OCI-LY1 (cell line): ENCODE measurements around the gene TPO.

Source experiments
- H2AFZ ChIP-seq: fragments of 200-600 bp; sonication (generic), shearing (Covaris generic); 2 replicates; pipeline ENCODE4 v1.6.0; 2014; ENCODE audit warnings: antibody characterized with exemption, mild to moderate bottlenecking, low read length
- H3F3A ChIP-seq: fragments of 200-600 bp; sonication (generic), shearing (Covaris generic); 2 replicates; pipeline ENCODE4 v1.6.0; 2014; ENCODE audit warnings: mild to moderate bottlenecking, antibody characterized with exemption, low read length, moderate library complexity; ENCODE audit not compliant: insufficient read depth
- H3K27ac ChIP-seq: fragments of 200-600 bp; sonication (generic); 2 replicates; pipeline ENCODE4 v1.5.1; 2014; ENCODE audit warnings: low read length, mixed run types, mild to moderate bottlenecking, low read depth; ENCODE audit not compliant: poor library complexity, severe bottlenecking
- H3K27me3 ChIP-seq: fragments of 200-600 bp; sonication (generic); 2 replicates; pipeline ENCODE4 v1.6.0; 2014; ENCODE audit warnings: antibody characterized with exemption, mild to moderate bottlenecking, low read length, moderate library complexity; ENCODE audit not compliant: insufficient read depth
- H3K36me3 ChIP-seq: fragments of 200-600 bp; sonication (generic); 2 replicates; pipeline ENCODE4 v1.6.1; 2014; ENCODE audit warnings: mild to moderate bottlenecking, antibody characterized with exemption, low read length, moderate library complexity, mixed read lengths; ENCODE audit not compliant: insufficient read depth
- H3K4me1 ChIP-seq: fragments of 200-600 bp; sonication (generic); 2 replicates; pipeline ENCODE4 v1.5.1; 2014; ENCODE audit warnings: mild to moderate bottlenecking, low read length, moderate library complexity; ENCODE audit not compliant: insufficient read depth, severe bottlenecking
- H3K4me2 ChIP-seq: fragments of 200-600 bp; sonication (generic), shearing (Covaris generic); 2 replicates; pipeline ENCODE4 v1.6.1; 2014; ENCODE audit warnings: low read length
- H3K4me3 ChIP-seq: fragments of 200-600 bp; sonication (generic); 2 replicates; pipeline ENCODE4 v1.5.1; 2014; ENCODE audit warnings: low read length, low read depth, mild to moderate bottlenecking, mixed read lengths; ENCODE audit not compliant: poor library complexity, severe bottlenecking
- H3K79me2 ChIP-seq: fragments of 200-600 bp; shearing (Covaris generic); 2 replicates; pipeline ENCODE4 v1.6.1; 2016; ENCODE audit warnings: mixed run types, low read length, mixed read lengths; ENCODE audit not compliant: insufficient read depth
- H3K9ac ChIP-seq: fragments of 200-600 bp; sonication (generic), shearing (Covaris generic); 2 replicates; pipeline ENCODE4 v1.6.1; 2014; ENCODE audit warnings: mild to moderate bottlenecking, low read length, mixed read lengths
- H3K9me2 ChIP-seq: fragments of 200-600 bp; sonication (generic), shearing (Covaris generic); 2 replicates; pipeline ENCODE4 v1.6.1; 2014; ENCODE audit warnings: low read depth, mild to moderate bottlenecking, low read length, mixed read lengths
- H3K9me3 ChIP-seq: fragments of 200-600 bp; shearing (Covaris generic); 2 replicates; pipeline ENCODE4 v1.6.1; 2014; ENCODE audit warnings: low read length, mixed read lengths
- H4K20me1 ChIP-seq: fragments of 200-600 bp; sonication (generic), shearing (Covaris generic); 2 replicates; pipeline ENCODE4 v1.6.0; 2016; ENCODE audit warnings: mild to moderate bottlenecking, low read length; ENCODE audit not compliant: insufficient read depth
- CTCF ChIP-seq: fragments of 200-600 bp; sonication (generic), shearing (Covaris generic); IDR thresholded peaks from 2 replicates; pipeline ENCODE4 v1.5.1; 2017; ENCODE audit warnings: mild to moderate bottlenecking, antibody characterized with exemption, low read length, moderate library complexity, mixed read lengths
- EZH2 ChIP-seq: fragments of 200-600 bp; sonication (generic), shearing (Covaris generic); IDR thresholded peaks from 2 replicates; pipeline ENCODE4 v1.8.0; 2017; ENCODE audit warnings: borderline replicate concordance, mixed run types, mild to moderate bottlenecking, antibody characterized with exemption, low read length, moderate library complexity, mixed read lengths

The TPO gene

DNA sequence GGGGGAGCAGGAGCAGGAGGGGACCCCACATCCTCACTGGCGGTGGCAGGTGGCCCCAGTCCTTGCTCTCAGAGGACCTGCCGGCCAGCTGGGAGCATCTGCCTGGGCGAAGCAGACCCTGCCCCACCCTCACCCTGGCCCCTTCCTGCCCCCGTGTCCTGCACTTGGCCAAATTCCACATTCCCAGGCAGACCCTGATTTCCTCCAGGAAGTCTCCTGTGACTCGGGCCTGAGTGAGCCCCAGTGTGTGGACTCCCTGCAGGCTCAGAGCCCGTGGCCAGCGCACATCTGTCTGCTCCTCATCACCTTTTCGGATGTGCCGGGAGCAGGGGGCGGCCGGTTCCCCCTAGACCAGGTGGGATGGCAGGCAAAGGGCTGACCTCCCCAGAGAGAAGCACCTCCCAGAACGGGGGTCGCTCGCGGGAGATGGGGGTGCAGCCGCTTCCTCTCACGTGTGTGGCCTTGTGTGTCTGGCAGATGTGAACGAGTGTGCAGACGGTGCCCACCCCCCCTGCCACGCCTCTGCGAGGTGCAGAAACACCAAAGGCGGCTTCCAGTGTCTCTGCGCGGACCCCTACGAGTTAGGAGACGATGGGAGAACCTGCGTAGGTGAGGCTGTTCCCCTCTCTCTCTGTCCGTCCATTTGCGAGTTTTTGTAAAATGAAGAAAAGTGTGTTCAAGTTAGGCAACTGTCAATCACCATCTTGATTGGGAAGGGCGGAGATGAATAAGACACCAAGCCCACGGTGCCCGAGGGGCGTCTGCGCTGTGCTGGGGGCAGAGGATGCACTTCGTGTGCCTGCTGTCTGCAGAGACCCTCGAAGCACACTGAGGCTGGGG, 90.4 kb downstream of the TPO start:
- no peaks in the 10 kb centered on the region for H3K4me1 ChIP-seq
- H3K9me2 ChIP-seq = no peaks in the 10 kb centered on the region
- H3K27ac ChIP-seq = no peak overlapping the region
- H3F3A ChIP-seq = no peaks in the 10 kb centered on the region
- H3K9ac ChIP-seq = no peak overlapping the region
- H3K4me3 ChIP-seq = no peak overlapping the region
- no peak overlapping the region for H2AFZ ChIP-seq
- no peaks in the 10 kb centered on the region for H4K20me1 ChIP-seq
- H3K27me3 ChIP-seq = no peaks in the 10 kb centered on the region; the same call in 1 of the 2 replicates
- H3K79me2 ChIP-seq = no peaks in the 10 kb centered on the region
- TF ChIP-seq EZH2 (no peak), CTCF (no peak)
- H3K9me3 ChIP-seq = no peaks in the 10 kb centered on the region
- H3K4me2 ChIP-seq = no peak overlapping the region
- H3K36me3 ChIP-seq = no peaks in the 10 kb centered on the region

- Histone ChIP-seq H3K4me1 (no peaks in the 10 kb centered on the region), H3K79me2 (no peaks in the 10 kb centered on the region), H3K9me3 (no peaks in the 10 kb centered on the region), H3F3A (no peaks in the 10 kb centered on the region), H3K4me2 (no peak overlapping the region), H2AFZ (no peak overlapping the region), H4K20me1 (no peaks in the 10 kb centered on the region), H3K27ac (no peak overlapping the region), H3K4me3 (no peak overlapping the region), H3K36me3 (no peaks in the 10 kb centered on the region), H3K9ac (no peak overlapping the region), H3K9me2 (no peaks in the 10 kb centered on the region), H3K27me3 (no peaks in the 10 kb centered on the region; the same call in 1 of the 2 replicates)
- TF ChIP-seq CTCF = no peak
- no peak for TF ChIP-seq EZH2
These were observed 91.1 kb downstream of the TPO start for GRCh38 chr2:1504311-1504750.

- Histone ChIP-seq H3K9me3 (no peaks in the 10 kb centered on the region), H2AFZ (no peak overlapping the region), H3K79me2 (no peaks in the 10 kb centered on the region), H3K27me3 (no peaks in the 10 kb centered on the region; the same call in 1 of the 2 replicates), H3K4me2 (no peak overlapping the region), H3K9me2 (no peaks in the 10 kb centered on the region), H3K36me3 (no peaks in the 10 kb centered on the region), H3F3A (no peaks in the 10 kb centered on the region), H4K20me1 (no peaks in the 10 kb centered on the region), H3K4me3 (no peak overlapping the region), H3K27ac (no peak overlapping the region), H3K4me1 (no peaks in the 10 kb centered on the region), H3K9ac (no peak overlapping the region)
- TF ChIP-seq EZH2 = no peak
- no peak for TF ChIP-seq CTCF
These were observed 91.8 kb downstream of the TPO start for GRCh38 chr2:1505031-1505441.
